Rectal smooth muscle tissue (tissue), 1 donor: ENCODE data around the gene JADE3.
A peak's percentile ranks its signal among the peaks of the same experiment; 100 is the strongest.

ENCODE experiments used
- H3K27ac ChIP-seq: one replicate; pipeline ENCODE4 v1.7.0; 2013; ENCODE audit warnings: low read depth, low read length, inconsistent platforms
- H3K27me3 ChIP-seq: one replicate; pipeline ENCODE4 v1.7.0; 2013; ENCODE audit warnings: low read length; ENCODE audit not compliant: control insufficient read depth, insufficient read depth
- H3K36me3 ChIP-seq: one replicate; pipeline ENCODE4 v1.7.0; 2013; ENCODE audit warnings: low read length; ENCODE audit not compliant: control insufficient read depth, insufficient read depth
- H3K4me1 ChIP-seq: one replicate; pipeline ENCODE4 v1.7.0; 2013; ENCODE audit warnings: low read length; ENCODE audit not compliant: control insufficient read depth, insufficient read depth
- H3K4me3 ChIP-seq: one replicate; pipeline ENCODE4 v1.7.0; 2013; ENCODE audit warnings: low read length
- H3K9ac ChIP-seq: one replicate; pipeline ENCODE4 v1.7.0; 2013; ENCODE audit warnings: low read length

JADE3 gene

GRCh38 chrX:46912098-46912602, at the start of gene JADE3:
JADE3 (plus strand) TSS chrX:46912421; CDS start chrX:46984895, 72,474 bp downstream.
- no peaks in the 10 kb centered on the region for H3K27me3 ChIP-seq
- H3K4me1 ChIP-seq: no peaks in the 10 kb centered on the region
- peak within 1 kb of the TSS; percentile 42 for H3K9ac ChIP-seq
- peak within 1 kb of the TSS; percentile 35 for H3K27ac ChIP-seq
- H3K36me3 ChIP-seq: no peaks in the 10 kb centered on the region
- H3K4me3 ChIP-seq: peak within 1 kb of the TSS; percentile 69

- H3K27me3 ChIP-seq: no peaks in the 10 kb centered on the region
- H3K27ac ChIP-seq: no peak overlapping the region
- no peaks in the 10 kb centered on the region for H3K4me1 ChIP-seq
- no peaks in the 10 kb centered on the region for H3K36me3 ChIP-seq
- no peak overlapping the region for H3K4me3 ChIP-seq
- H3K9ac ChIP-seq: no peak overlapping the region
Measured at GRCh38 chrX:46863072-46863471, 49.1 kb upstream of the JADE3 start.

GRCh38 chrX:46864606-46865005, 47.6 kb upstream of the JADE3 start:
- H3K9ac ChIP-seq: no peak overlapping the region
- no peak overlapping the region for H3K27ac ChIP-seq
- no peak overlapping the region for H3K4me3 ChIP-seq
- no peaks in the 10 kb centered on the region for H3K36me3 ChIP-seq
- H3K27me3 ChIP-seq: no peaks in the 10 kb centered on the region
- no peaks in the 10 kb centered on the region for H3K4me1 ChIP-seq

- Histone ChIP-seq H3K4me3 (no peak overlapping the region), H3K36me3 (no peaks in the 10 kb centered on the region), H3K27me3 (no peaks in the 10 kb centered on the region), H3K4me1 (no peaks in the 10 kb centered on the region), H3K27ac (no peak overlapping the region), H3K9ac (no peak overlapping the region)
Measured at GRCh38 chrX:46865281-46865680, 46.9 kb upstream of the JADE3 start.

- no peaks in the 10 kb centered on the region for H3K4me1 ChIP-seq
- H3K27me3 ChIP-seq: no peaks in the 10 kb centered on the region
- H3K36me3 ChIP-seq: no peaks in the 10 kb centered on the region
- H3K4me3 ChIP-seq: no peak overlapping the region
- no peak overlapping the region for H3K9ac ChIP-seq
- no peak overlapping the region for H3K27ac ChIP-seq
Measured at GRCh38 chrX:46866726-46867125, 45.5 kb upstream of the JADE3 start.

GRCh38 chrX:46873746-46874145, 38.5 kb upstream of the JADE3 start:
- Histone ChIP-seq H3K27me3 (no peaks in the 10 kb centered on the region), H3K4me1 (no peaks in the 10 kb centered on the region), H3K36me3 (no peaks in the 10 kb centered on the region), H3K27ac (no peak overlapping the region), H3K4me3 (no peak overlapping the region), H3K9ac (no peak overlapping the region)

- Histone ChIP-seq H3K27me3 (no peaks in the 10 kb centered on the region), H3K4me1 (no peaks in the 10 kb centered on the region), H3K9ac (no peak overlapping the region), H3K27ac (no peak overlapping the region), H3K4me3 (no peak overlapping the region), H3K36me3 (no peaks in the 10 kb centered on the region)
Measured at GRCh38 chrX:46876901-46877300, 35.3 kb upstream of the JADE3 start.

GRCh38 chrX:46882266-46882665, 30.0 kb upstream of the JADE3 start:
- Histone ChIP-seq H3K9ac (no peak overlapping the region), H3K36me3 (no peaks in the 10 kb centered on the region), H3K4me1 (no peaks in the 10 kb centered on the region)

GRCh38 chrX:46884799-46885198, 27.4 kb upstream of the JADE3 start:
- no peaks in the 10 kb centered on the region for H3K36me3 ChIP-seq
- H3K9ac ChIP-seq: no peak overlapping the region

More at GRCh38 chrX:46882266-46882665, 30.0 kb upstream of the JADE3 start:
- Histone ChIP-seq H3K4me3 (no peak overlapping the region), H3K27me3 (no peaks in the 10 kb centered on the region), H3K27ac (no peak overlapping the region)

GRCh38 chrX:46898207-46898606, 14.0 kb upstream of the JADE3 start:
- Histone ChIP-seq H3K4me3 (no peak overlapping the region), H3K27me3 (no peaks in the 10 kb centered on the region), H3K4me1 (no peaks in the 10 kb centered on the region), H3K36me3 (no peaks in the 10 kb centered on the region), H3K9ac (no peak overlapping the region), H3K27ac (no peak overlapping the region)

More at GRCh38 chrX:46884799-46885198, 27.4 kb upstream of the JADE3 start:
- no peaks in the 10 kb centered on the region for H3K27me3 ChIP-seq
- H3K4me3 ChIP-seq: no peak overlapping the region
- no peak overlapping the region for H3K27ac ChIP-seq
- H3K4me1 ChIP-seq: no peaks in the 10 kb centered on the region

- no peak overlapping the region for H3K27ac ChIP-seq
- peak overlapping the region; percentile 56 for H3K4me3 ChIP-seq
- no peaks in the 10 kb centered on the region for H3K36me3 ChIP-seq
- no peak overlapping the region for H3K9ac ChIP-seq
- no peaks in the 10 kb centered on the region for H3K27me3 ChIP-seq
- no peaks in the 10 kb centered on the region for H3K4me1 ChIP-seq
Measured at GRCh38 chrX:46903458-46904242, 8.6 kb upstream of the JADE3 start.

GRCh38 chrX:46904626-46905025, 7.6 kb upstream of the JADE3 start:
- H3K4me3 ChIP-seq: no peak overlapping the region
- H3K4me1 ChIP-seq: no peaks in the 10 kb centered on the region
- no peaks in the 10 kb centered on the region for H3K36me3 ChIP-seq
- no peak overlapping the region for H3K9ac ChIP-seq
- H3K27ac ChIP-seq: no peak overlapping the region
- H3K27me3 ChIP-seq: no peaks in the 10 kb centered on the region

- Histone ChIP-seq H3K4me1 (no peaks in the 10 kb centered on the region), H3K27ac (no peak overlapping the region), H3K9ac (no peak overlapping the region), H3K4me3 (no peak overlapping the region), H3K36me3 (no peaks in the 10 kb centered on the region), H3K27me3 (no peaks in the 10 kb centered on the region)
Measured at GRCh38 chrX:46910415-46910814, 1.8 kb upstream of the JADE3 start.
